Spleen (tissue), 11 donors: Measurements from ENCODE around the gene MPO. TPM values are rescaled to one million over a fixed set of nuclear protein-coding genes. Genes with fewer than 3 reads are reported as not detected.

Experiments
- DNase-seq: peaks from one replicate; pipeline ENCODE4 v3.0.0-alpha.2; 2020
- H3K27ac ChIP-seq, 8 donors: fragments of 200-600 bp; sonication (generic) in 7 of 8; 1 replicate in 4 of 8; 2 replicates in 4 of 8; pipeline versions ENCODE4 v1.5.0 to v1.8.0; 2016 to 2021; ENCODE audit warnings: inconsistent platforms in 4 of 8, mild to moderate bottlenecking in 4 of 8, moderate library complexity in 1 of 8
- H3K27me3 ChIP-seq, 7 donors: fragments of 200-600 bp; sonication (generic) in 6 of 7; replicated peaks in 1 of 7; 1 replicate in 4 of 7; 2 replicates in 3 of 7; pipeline versions ENCODE4 v1.5.0 to v1.8.0; 2016 to 2021; ENCODE audit warnings: inconsistent platforms in 3 of 7, mild to moderate bottlenecking in 1 of 7
- H3K36me3 ChIP-seq, 6 donors: fragments of 200-600 bp; sonication (generic) in 5 of 6; 1 replicate in 4 of 6; 2 replicates in 2 of 6; pipeline versions ENCODE4 v1.5.0 to v1.8.0; 2016 to 2021; ENCODE audit warnings: inconsistent platforms in 2 of 6
- H3K4me1 ChIP-seq, 6 donors: fragments of 200-600 bp; sonication (generic) in 5 of 6; 1 replicate in 3 of 6; 2 replicates in 3 of 6; pipeline versions ENCODE4 v1.5.0 to v1.8.0; 2016 to 2021; ENCODE audit warnings: inconsistent platforms in 3 of 6
- H3K4me3 ChIP-seq, 8 donors: fragments of 200-600 bp; sonication (generic) in 7 of 8; 1 replicate in 4 of 8; 2 replicates in 4 of 8; pipeline versions ENCODE4 v1.5.0 to v1.8.0; 2016 to 2021; ENCODE audit warnings: inconsistent platforms in 4 of 8, mild to moderate bottlenecking in 4 of 8, moderate library complexity in 2 of 8
- H3K9me3 ChIP-seq, 8 donors: fragments of 200-600 bp; sonication (generic) in 7 of 8; 1 replicate in 4 of 8; 2 replicates in 4 of 8; pipeline versions ENCODE4 v1.5.0 to v1.8.0; 2016 to 2021; ENCODE audit warnings: inconsistent platforms in 4 of 8
- CTCF ChIP-seq, 11 experiments: fragments of 200-600 bp in 7 of 11; fragments of 450-650 bp in 4 of 11; sonication (generic) in 4 of 11; IDR thresholded peaks in 8 of 11; conservative IDR thresholded peaks in 3 of 11; 1 replicate in 7 of 11; 2 replicates in 4 of 11; pipeline versions ENCODE4 v1.4.0 to v1.8.0; 2016 to 2021; ENCODE audit warnings: antibody characterized with exemption in 11 of 11, inconsistent platforms in 4 of 11, mild to moderate bottlenecking in 1 of 11
- POLR2A ChIP-seq, 3 donors: fragments of 450-650 bp; IDR thresholded peaks; one replicate each; pipeline ENCODE4 v1.5.1; 2017; ENCODE audit warnings: antibody characterized with exemption in 3 of 3, mild to moderate bottlenecking in 1 of 3
- POLR2AphosphoS5 ChIP-seq, 3 donors: sonication (generic); formaldehyde crosslinking; IDR thresholded peaks; one replicate each; pipeline ENCODE4 v1.5.1; 2017; ENCODE audit warnings: antibody characterized with exemption in 3 of 3
- WGBS, 5 donors: extraction: QIAGEN DNeasy Blood & Tissue Kit in 3 of 5; methylation state at CpG; one replicate each; pipeline versions ENCODE4 v1.1.5 to v1.1.7; 2013 to 2018; 5-methylcytosine and 5-hydroxymethylcytosine counted together
- intact Hi-C: fragments of 100-400 bp; cut with DNase I; formaldehyde crosslinking; loops from one replicate; pipeline ENCODE4 v1.15.0; 2023; ENCODE audit warnings: low total_unique reads
- polyA plus RNA-seq, 3 donors: library from polyadenylated mRNA; stranded (reverse); fragments of 200-250 nt; gene quantifications; one replicate each; pipeline ENCODE4 v1.2.1, GENCODE V29; 2013
- total RNA-seq, 7 donors: library from RNA; depleted of rRNA in 3 of 7; stranded (reverse); fragments of >200 nt in 3 of 7; fragmentation: NEBNext Ultra II Directional in 4 of 7; extraction: Animal tissue kit (Norgen Biotek cat#: 25700) in 4 of 7; gene quantifications; one replicate each; pipeline versions ENCODE4 v1.1.0 to v1.2.1, GENCODE V29; 2016 to 2021
- donor health status: healthy with polysubstance abuse.
- donor health status: DM: no; HTN: no; CAD: no; lungs with moderate emphysema.
- donor health status: DM: no; HTN: no; CAD: no.
- donor health status: Bipolar disorder and iron deficiency.
- donor health status: healthy.
- donor health status: DM: no; HTN: no; CAD: no.
- donor health status: DM: yes; HTN: yes; CAD: no.

MPO gene
- total and polyA plus RNA-seq, 10 donors, result 0.52 to 75.7 (median 12.0) TPM

GRCh38 chr17:58281511-58282011, 826 bp upstream of the MPO start:
- WGBS, 5 donors, result 0 to 22% (median 7%) methylated on average over 2 of the region's 2 CpGs
- peaks cover 0 to 62% (median 0%) of the 10 kb centered on the region in 7 donors for H3K27me3 ChIP-seq
- no peak overlapping the region for H3K27ac ChIP-seq
- no peak overlapping the region for H3K4me3 ChIP-seq
- intact Hi-C loops, result no loop called here
- TF ChIP-seq POLR2A (IDR thresholded peaks at IDR 0.05), result no peak
- TF ChIP-seq CTCF (IDR thresholded peaks at IDR 0.05 in 8 of 11, conservative IDR thresholded peaks at IDR 0.05 in 3 of 11), result no peak
- no peak for TF ChIP-seq POLR2AphosphoS5 (IDR thresholded peaks at IDR 0.05)
- H3K4me1 ChIP-seq, result peaks cover 0 to 50% (median 12%) of the 10 kb centered on the region in 6 donors
- no peak for DNase-seq
- H3K36me3 ChIP-seq, result no peaks in the 10 kb centered on the region
- no peaks in the 10 kb centered on the region for H3K9me3 ChIP-seq

GRCh38 chr17:58279736-58280479, 827 bp downstream of the MPO start:
- Histone ChIP-seq H3K9me3 (no peaks in the 10 kb centered on the region), H3K27me3 (peaks cover 0 to 48% (median 0%) of the 10 kb centered on the region in 7 donors), H3K4me3 (peak overlapping the region in 2 of 8 donors; percentile 24 to 52), H3K36me3 (no peaks in the 10 kb centered on the region), H3K27ac (peak overlapping the region in 1 of 8 donors; percentile 22), H3K4me1 (peaks cover 0 to 50% (median 12%) of the 10 kb centered on the region in 6 donors)
- intact Hi-C loops, result no loop called here
- DNase-seq, result peak; percentile 84
- WGBS, 5 donors, result 42 to 57% (median 48%) methylated on average over 8 to 16 of the region's 16 CpGs
- TF ChIP-seq CTCF (IDR thresholded peaks at IDR 0.05 in 8 of 11, conservative IDR thresholded peaks at IDR 0.05 in 3 of 11), result no peak
- TF ChIP-seq POLR2AphosphoS5 (IDR thresholded peaks at IDR 0.05), result no peak

GRCh38 chr17:58279016-58279711, 1.6 kb downstream of the MPO start:
- H3K36me3 ChIP-seq, result no peaks in the 10 kb centered on the region
- peak overlapping the region in 5 of 8 donors; percentile 8 to 52 (median 21) for H3K4me3 ChIP-seq
- peak overlapping the region in 3 of 8 donors; percentile 22 to 33 (median 27) for H3K27ac ChIP-seq
- H3K4me1 ChIP-seq, result peaks cover 0 to 43% (median 12%) of the 10 kb centered on the region in 6 donors
- no peaks in the 10 kb centered on the region for H3K9me3 ChIP-seq
- intact Hi-C loops, result no loop called here
- TF ChIP-seq POLR2AphosphoS5 (IDR thresholded peaks at IDR 0.05), result peak in 1 of 3 donors; percentile 58
- no peak for TF ChIP-seq POLR2A (IDR thresholded peaks at IDR 0.05)
- DNase-seq, result no peak
- peaks cover 0 to 40% (median 0%) of the 10 kb centered on the region in 7 donors for H3K27me3 ChIP-seq
- 25 to 63% (median 43%) methylated on average over 28 to 60 of the region's 60 CpGs for WGBS, 5 donors

- Histone ChIP-seq H3K27ac (peak overlapping the region in 3 of 8 donors; percentile 22 to 33 (median 27)), H3K4me3 (peak overlapping the region in 4 of 8 donors; percentile 20 to 52 (median 22)), H3K27me3 (peaks cover 0 to 36% (median 0%) of the 10 kb centered on the region in 7 donors), H3K9me3 (no peaks in the 10 kb centered on the region), H3K4me1 (peaks cover 0 to 38% (median 12%) of the 10 kb centered on the region in 6 donors), H3K36me3 (no peaks in the 10 kb centered on the region)
- intact Hi-C loops, result no loop called here
- TF ChIP-seq CTCF (IDR thresholded peaks at IDR 0.05 in 8 of 11, conservative IDR thresholded peaks at IDR 0.05 in 3 of 11) (no peak), POLR2A (IDR thresholded peaks at IDR 0.05) (no peak), POLR2AphosphoS5 (IDR thresholded peaks at IDR 0.05) (no peak)
- DNase-seq, result no peak
- WGBS, 5 donors, result 29 to 69% (median 40%) methylated on average over 2 to 5 of the region's 5 CpGs
Measured at GRCh38 chr17:58278661-58279015, 2.1 kb downstream of the MPO start.
